PC-9 (cell line): ENCODE results near the gene HNRNPK.

Experiments used
- EZH2 ChIP-seq: fragments of 200-600 bp; sonication (generic); IDR thresholded peaks from 2 replicates; pipeline ENCODE4 v1.8.0; 2017; ENCODE audit warnings: antibody characterized with exemption, low read depth
- TF ChIP-seq, protein P1 (sequence below): fragments of 200-600 bp; sonication (generic); conservative IDR thresholded peaks from 2 replicates; pipeline ENCODE4 v1.6.1; 2017; ENCODE audit warnings: mixed run types, antibody characterized with exemption, mild to moderate bottlenecking, moderate library complexity

DNA sequence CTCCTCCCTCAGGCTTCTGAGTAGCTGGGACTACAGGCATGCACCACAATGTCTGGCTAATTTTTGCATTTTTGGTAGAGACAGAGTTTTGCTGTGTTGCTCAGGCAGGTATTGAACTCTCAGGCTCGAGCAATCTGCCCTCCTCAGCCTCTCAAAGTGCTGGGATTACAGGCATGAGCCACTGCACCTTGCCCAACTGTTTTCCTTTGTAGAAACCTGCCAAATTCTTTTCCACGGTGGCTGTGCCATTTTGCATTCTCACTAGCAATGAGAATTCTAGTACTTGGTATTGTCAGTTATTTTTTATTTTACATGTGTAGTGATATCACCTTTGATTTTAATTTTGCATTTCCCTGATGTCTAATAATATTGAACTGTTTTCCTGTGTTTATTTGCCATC lies 8.4 kb upstream of the HNRNPK start:
- no peak for TF ChIP-seq EZH2
- TF ChIP-seq, protein P1, sequence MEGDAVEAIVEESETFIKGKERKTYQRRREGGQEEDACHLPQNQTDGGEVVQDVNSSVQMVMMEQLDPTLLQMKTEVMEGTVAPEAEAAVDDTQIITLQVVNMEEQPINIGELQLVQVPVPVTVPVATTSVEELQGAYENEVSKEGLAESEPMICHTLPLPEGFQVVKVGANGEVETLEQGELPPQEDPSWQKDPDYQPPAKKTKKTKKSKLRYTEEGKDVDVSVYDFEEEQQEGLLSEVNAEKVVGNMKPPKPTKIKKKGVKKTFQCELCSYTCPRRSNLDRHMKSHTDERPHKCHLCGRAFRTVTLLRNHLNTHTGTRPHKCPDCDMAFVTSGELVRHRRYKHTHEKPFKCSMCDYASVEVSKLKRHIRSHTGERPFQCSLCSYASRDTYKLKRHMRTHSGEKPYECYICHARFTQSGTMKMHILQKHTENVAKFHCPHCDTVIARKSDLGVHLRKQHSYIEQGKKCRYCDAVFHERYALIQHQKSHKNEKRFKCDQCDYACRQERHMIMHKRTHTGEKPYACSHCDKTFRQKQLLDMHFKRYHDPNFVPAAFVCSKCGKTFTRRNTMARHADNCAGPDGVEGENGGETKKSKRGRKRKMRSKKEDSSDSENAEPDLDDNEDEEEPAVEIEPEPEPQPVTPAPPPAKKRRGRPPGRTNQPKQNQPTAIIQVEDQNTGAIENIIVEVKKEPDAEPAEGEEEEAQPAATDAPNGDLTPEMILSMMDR: no peak
